ENCODE results near the gene RELB. TPM values are rescaled to one million over a fixed set of nuclear protein-coding genes. Genes with fewer than 3 reads are reported as not detected.

The RELB gene
- total RNA-seq, 6 experiments from 2014 or later, result 6.1 to 10.8 (median 9.4) TPM

- Mint-ChIP-seq H3K36me3 (ENCODE audit: low read depth) (peaks cover 21% of the 10 kb centered on the region), H3K4me1 (ENCODE audit: low read depth) (peaks cover 31% of the 10 kb centered on the region), H3K27me3 (ENCODE audit: insufficient read depth) (no peaks in the 10 kb centered on the region; the same call in 1 of the 2 replicates), H3K4me3 (no peak overlapping the region), H3K27ac (no peak overlapping the region), H3K9me3 (no peaks in the 10 kb centered on the region)
- no peak for TF ChIP-seq CTCF (IDR thresholded peaks at IDR 0.05)
- DNase-seq, result no peak
Measured at GRCh38 chr19:45045671-45046353, 44.5 kb downstream of the RELB start.

- no peak overlapping the region for H3K27ac Mint-ChIP-seq
- H3K27me3 Mint-ChIP-seq (ENCODE audit: insufficient read depth), result no peaks in the 10 kb centered on the region; the same call in 1 of the 2 replicates
- H3K9me3 Mint-ChIP-seq, result no peaks in the 10 kb centered on the region
- DNase-seq, result no peak
- peaks cover 17% of the 10 kb centered on the region for H3K36me3 Mint-ChIP-seq (ENCODE audit: low read depth)
- TF ChIP-seq CTCF (IDR thresholded peaks at IDR 0.05), result no peak
- no peak overlapping the region for H3K4me3 Mint-ChIP-seq
- peaks cover 33% of the 10 kb centered on the region for H3K4me1 Mint-ChIP-seq (ENCODE audit: low read depth)
Measured at GRCh38 chr19:45046355-45046754, 45.1 kb downstream of the RELB start.

DNA sequence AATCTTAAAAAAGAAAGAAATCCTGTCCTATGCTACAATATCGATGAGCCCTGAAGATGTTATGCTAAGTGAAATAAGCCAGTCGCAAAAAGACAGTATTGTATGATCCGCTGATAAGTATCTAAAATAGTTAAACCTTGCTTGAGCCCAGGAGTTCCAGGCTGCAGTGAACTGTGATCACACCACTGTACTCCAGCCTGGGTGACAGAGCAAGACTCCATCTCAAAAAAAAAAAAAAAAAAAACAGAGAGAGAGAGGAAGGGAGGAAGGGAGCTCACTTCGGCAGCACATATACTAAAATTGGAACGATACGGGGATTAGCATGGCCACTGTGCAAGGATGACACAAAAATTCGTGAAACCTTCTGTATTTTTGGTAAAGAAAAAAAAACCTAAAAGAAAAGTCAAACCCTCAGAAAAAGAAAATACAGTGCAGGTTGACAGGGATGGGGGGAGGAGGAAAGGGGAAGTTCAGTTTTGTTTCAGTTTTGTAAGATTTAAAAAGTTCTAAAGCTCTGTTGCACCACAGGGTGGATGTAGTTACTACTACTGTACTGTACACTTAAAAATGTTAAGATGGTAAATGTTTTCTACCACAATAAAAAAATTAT lies 46.0 kb downstream of the RELB start:
- H3K4me1 Mint-ChIP-seq (ENCODE audit: low read depth), result peaks cover 24% of the 10 kb centered on the region
- no peaks in the 10 kb centered on the region for H3K9me3 Mint-ChIP-seq
- H3K27ac Mint-ChIP-seq, result peak overlapping the region; percentile 52; the same call in 1 of the 2 replicates
- TF ChIP-seq CTCF (IDR thresholded peaks at IDR 0.05), result no peak
- no peaks in the 10 kb centered on the region for H3K27me3 Mint-ChIP-seq (ENCODE audit: insufficient read depth)
- peaks cover 9% of the 10 kb centered on the region for H3K36me3 Mint-ChIP-seq (ENCODE audit: low read depth)
- H3K4me3 Mint-ChIP-seq, result no peak overlapping the region
- no peak for DNase-seq

DNA sequence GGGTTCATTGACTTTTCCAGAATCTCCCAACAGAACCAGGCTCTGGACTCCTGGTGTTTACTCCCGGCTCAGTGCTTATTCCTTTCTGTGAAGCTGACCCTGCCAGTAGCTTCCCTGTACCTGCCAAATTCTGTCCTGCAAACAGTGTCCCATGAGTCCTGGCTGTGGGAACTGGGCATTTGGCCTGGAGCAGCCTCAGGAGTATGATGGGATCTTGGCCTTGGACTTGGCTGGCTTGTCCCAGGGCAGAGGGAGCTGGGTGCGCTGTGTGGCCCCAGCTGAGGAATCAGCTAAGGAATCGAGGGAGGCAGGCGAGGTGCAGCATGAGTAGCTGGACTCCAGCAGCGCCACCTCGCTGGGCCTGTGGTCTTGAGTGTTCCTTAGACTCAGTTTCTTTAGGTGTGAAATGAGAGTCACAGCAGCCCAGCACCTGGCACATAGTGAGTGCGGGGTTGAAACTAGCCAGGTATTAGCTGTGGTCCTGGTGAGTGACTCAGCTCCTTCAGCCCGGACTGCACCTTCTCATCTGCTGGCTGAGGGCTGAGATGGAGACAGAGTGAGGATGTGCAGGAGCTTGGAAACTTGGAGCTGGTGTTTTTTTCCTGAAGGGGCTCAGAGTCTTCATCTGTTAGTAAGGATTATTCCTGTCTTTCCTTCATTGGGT lies 47.9 kb downstream of the RELB start:
- H3K4me1 Mint-ChIP-seq (ENCODE audit: low read depth), result peaks cover 24% of the 10 kb centered on the region
- no peak for DNase-seq
- no peaks in the 10 kb centered on the region for H3K27me3 Mint-ChIP-seq (ENCODE audit: insufficient read depth)
- peaks cover 9% of the 10 kb centered on the region for H3K36me3 Mint-ChIP-seq (ENCODE audit: low read depth)
- no peak for TF ChIP-seq CTCF (IDR thresholded peaks at IDR 0.05)
- H3K4me3 Mint-ChIP-seq, result no peak overlapping the region
- H3K27ac Mint-ChIP-seq, result peak overlapping the region; percentile 29
- H3K9me3 Mint-ChIP-seq, result no peaks in the 10 kb centered on the region

DNA sequence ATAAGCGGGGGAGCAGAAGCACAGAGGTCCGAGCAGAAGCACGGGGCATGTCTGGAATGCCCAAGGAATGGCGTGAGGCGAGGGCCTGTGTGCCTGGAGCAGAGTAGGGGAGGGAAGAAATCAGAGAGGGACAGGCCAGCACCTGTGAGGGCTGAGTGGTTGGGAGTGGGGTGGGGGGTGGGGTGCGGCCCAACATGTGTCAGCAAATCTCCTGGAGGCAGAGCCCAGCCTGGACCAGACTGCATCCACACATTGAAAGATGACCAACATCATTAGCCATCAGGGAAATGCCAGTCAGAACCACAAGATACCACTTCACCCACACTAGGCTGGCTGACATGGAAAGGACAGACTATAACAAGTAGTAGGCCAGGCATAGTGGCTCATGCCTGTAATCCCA lies 48.8 kb downstream of the RELB start:
- Mint-ChIP-seq H3K4me1 (ENCODE audit: low read depth) (peaks cover 24% of the 10 kb centered on the region), H3K9me3 (no peaks in the 10 kb centered on the region), H3K36me3 (ENCODE audit: low read depth) (peaks cover 9% of the 10 kb centered on the region), H3K4me3 (no peak overlapping the region), H3K27ac (peak overlapping the region; percentile 25), H3K27me3 (ENCODE audit: insufficient read depth) (no peaks in the 10 kb centered on the region; the same call in 1 of the 2 replicates)
- TF ChIP-seq CTCF (IDR thresholded peaks at IDR 0.05), result no peak
- no peak for DNase-seq
